HepG2 (cell line): Measurements from ENCODE around the gene CMKLR1. TPM values are rescaled to one million over a fixed set of nuclear protein-coding genes. Genes with fewer than 3 reads are reported as not detected.

Experiments
- ATAC-seq: fragments of 200-7000 bp; cut with Tn5 transposase; 3 replicates; pipeline ENCODE4 v1.9.1; 2020; ENCODE audit warnings: mild to moderate bottlenecking, moderate library complexity
- BruUV-seq: library from RNA; stranded (reverse); fragments of 400-500 nt; replicated peaks from 2 replicates; lab custom pipeline; 2021; lab: Mats Ljungman, UMichigan
- CTCF ChIA-PET: fragments of 300-600 bp; formaldehyde crosslinking; extraction: SDS; loops from one replicate; lab custom pipeline; 2021; ENCODE audit warnings: low total read pairs, inconsistent platforms, low intra/inter-chr PET ratio; lab: Yijun Ruan, JAX
- POLR2A ChIA-PET: fragments of 350-600 bp; sonication (Branson Sonifier 250); formaldehyde crosslinking; loops from one replicate; lab custom pipeline; 2020; ENCODE audit warnings: antibody characterized with exemption, inconsistent platforms; lab: Yijun Ruan, JAX
- DNase-seq: peaks from one replicate; pipeline ENCODE4 v3.0.0-alpha.2; 2015; ENCODE audit warnings: low spot score
- FAIRE-seq: peaks from 3 replicates; lab custom pipeline; 2011; peaks lifted over from hg19 to GRCh38; lab: Jason Lieb, UNC
- H2AFZ ChIP-seq: one replicate; pipeline ENCODE4 v1.6.1; 2011; ENCODE audit warnings: low read length, inconsistent platforms
- H3K27ac ChIP-seq: fragments of 300-600 bp; 3 replicates; pipeline ENCODE4 v1.8.0; 2011; ENCODE audit warnings: mixed run types, mild to moderate bottlenecking, mixed read lengths, low read length, inconsistent platforms; ENCODE audit not compliant: insufficient read depth; ENCODE audit errors: extremely low read length
- H3K27me3 ChIP-seq, 2 experiments: fragments of 200-600 bp in 1 of 2; 2 replicates in 1 of 2; 3 replicates in 1 of 2; pipeline versions ENCODE4 v1.6.0 to v1.8.0; 2011; ENCODE audit warnings: low read length in 2 of 2, mild to moderate bottlenecking in 2 of 2, moderate library complexity in 2 of 2, inconsistent platforms in 1 of 2; ENCODE audit not compliant: insufficient read depth in 2 of 2, control insufficient read depth in 1 of 2
- H3K36me3 ChIP-seq, 2 experiments: fragments of 200-600 bp in 1 of 2; replicated peaks in 1 of 2; 2 replicates in 1 of 2; 3 replicates in 1 of 2; pipeline versions ENCODE4 v1.5.1 to v1.8.0; 2011; ENCODE audit warnings: low read length in 2 of 2, inconsistent platforms in 1 of 2; ENCODE audit not compliant: insufficient read depth in 2 of 2, control insufficient read depth in 1 of 2
- H3K4me1 ChIP-seq: 2 replicates; pipeline ENCODE4 v1.5.1; 2012; ENCODE audit warnings: low read length, inconsistent platforms; ENCODE audit not compliant: insufficient read depth
- H3K4me2 ChIP-seq: 2 replicates; pipeline ENCODE4 v1.6.0; 2011; ENCODE audit warnings: low read depth, low read length, inconsistent platforms
- H3K4me3 ChIP-seq, 3 experiments: fragments of 200-600 bp in 1 of 3; sonication (generic), shearing (Covaris generic) in 1 of 3; replicated peaks in 1 of 3; 2 replicates each; pipeline ENCODE4 v1.5.1; 2011 to 2016; ENCODE audit warnings: low read length in 3 of 3, inconsistent platforms in 2 of 3, low read depth in 2 of 3, mild to moderate bottlenecking in 2 of 3, control low read depth in 1 of 3, mixed read lengths in 1 of 3; ENCODE audit not compliant: insufficient read depth in 1 of 3
- H3K79me2 ChIP-seq: one replicate; pipeline ENCODE4 v1.6.1; 2011; ENCODE audit warnings: low read length, inconsistent platforms; ENCODE audit not compliant: insufficient read depth
- H3K9ac ChIP-seq: 2 replicates; pipeline ENCODE4 v1.6.0; 2011; ENCODE audit warnings: mild to moderate bottlenecking, low read depth, low read length, inconsistent platforms; ENCODE audit not compliant: insufficient read depth
- H3K9me3 ChIP-seq: 2 replicates; pipeline ENCODE4 v1.5.1; 2012; ENCODE audit warnings: mild to moderate bottlenecking, low read length
- H4K20me1 ChIP-seq: 2 replicates; pipeline ENCODE4 v1.6.0; 2011; ENCODE audit warnings: inconsistent platforms, mild to moderate bottlenecking, low read length, moderate library complexity; ENCODE audit not compliant: insufficient read depth
- CBFB ChIP-seq: sonication (generic); formaldehyde crosslinking; IDR thresholded peaks from 2 replicates; pipeline ENCODE4 v1.4.0; 2020; ENCODE audit warnings: missing genetic modification reagents
- KMT2B ChIP-seq: IDR thresholded peaks from 2 replicates; pipeline ENCODE4 v1.6.1; 2016; ENCODE audit warnings: missing genetic modification reagents, missing compliant biosample characterization
- NBN ChIP-seq: fragments of 450-650 bp; conservative IDR thresholded peaks from 2 replicates; pipeline ENCODE4 v1.6.1; 2017
- NONO ChIP-seq, 2 experiments: fragments of 450-650 bp in 1 of 2; sonication (generic) in 1 of 2; formaldehyde crosslinking in 1 of 2; IDR thresholded peaks in 1 of 2; conservative IDR thresholded peaks in 1 of 2; 2 replicates each; pipeline versions ENCODE4 v1.6.1 to v1.8.0; 2017 to 2022; ENCODE audit warnings: mild to moderate bottlenecking in 1 of 2, missing genetic modification reagents in 1 of 2, moderate library complexity in 1 of 2
- NR2F6 ChIP-seq, 2 experiments: IDR thresholded peaks; 2 replicates each; pipeline ENCODE4 v1.6.1; 2016; ENCODE audit warnings: antibody characterized with exemption in 1 of 2, mild to moderate bottlenecking in 1 of 2
- RARG ChIP-seq: sonication (generic); formaldehyde crosslinking; IDR thresholded peaks from 2 replicates; pipeline ENCODE4 v1.4.0; 2020; ENCODE audit warnings: low read depth, mild to moderate bottlenecking, missing genetic modification reagents
- SP1 ChIP-seq, 2 experiments: fragments of 450-650 bp in 1 of 2; sonication (generic) in 1 of 2; formaldehyde crosslinking in 1 of 2; IDR thresholded peaks; 2 replicates each; pipeline versions ENCODE4 v1.4.0 to v1.6.1; 2016 to 2020; ENCODE audit warnings: missing genetic modification reagents in 1 of 2
- SP140L ChIP-seq: sonication (generic); formaldehyde crosslinking; IDR thresholded peaks from 2 replicates; pipeline ENCODE4 v1.4.0; 2020; ENCODE audit warnings: missing genetic modification reagents, borderline replicate concordance
- SRY ChIP-seq: sonication (generic); formaldehyde crosslinking; IDR thresholded peaks from 2 replicates; pipeline ENCODE4 v1.8.0; 2022; ENCODE audit warnings: mild to moderate bottlenecking, missing genetic modification reagents
- ZFP41 ChIP-seq: sonication (generic); formaldehyde crosslinking; IDR thresholded peaks from 2 replicates; pipeline ENCODE4 v1.4.0; 2020; ENCODE audit warnings: mild to moderate bottlenecking, missing genetic modification reagents, borderline replicate concordance
- ZNF256 ChIP-seq: sonication (generic); formaldehyde crosslinking; conservative IDR thresholded peaks from 2 replicates; pipeline ENCODE4 v1.4.0; 2020; ENCODE audit warnings: missing genetic modification reagents
- ZNF558 ChIP-seq: sonication (generic); formaldehyde crosslinking; IDR thresholded peaks from 2 replicates; pipeline ENCODE4 v1.9.0; 2022; ENCODE audit warnings: mild to moderate bottlenecking, missing genetic modification reagents, borderline replicate concordance
- ZNF660 ChIP-seq: sonication (generic); formaldehyde crosslinking; IDR thresholded peaks from 2 replicates; pipeline ENCODE4 v1.5.1; 2020; ENCODE audit warnings: mild to moderate bottlenecking, low read depth, missing genetic modification reagents, borderline replicate concordance
- ZNF850 ChIP-seq: sonication (generic); formaldehyde crosslinking; conservative IDR thresholded peaks from 2 replicates; pipeline ENCODE4 v1.9.0; 2021; ENCODE audit warnings: mild to moderate bottlenecking, missing genetic modification reagents
- WGBS: methylation state at CpG from one replicate; pipeline ENCODE4 v1.1.6; 2017; ENCODE audit warnings: low lambda C conversion rate; 5-methylcytosine and 5-hydroxymethylcytosine counted together
- in situ Hi-C: cut with HindIII; loops from 2 replicates; pipeline ENCODE4 v1.10.0; 2017; ENCODE audit warnings: low pct_unique_long_range_greater_than_20kb; ENCODE audit not compliant: extremely low pct_ligation_motif_present
- intact Hi-C: fragments of 100-400 bp; cut with micrococcal nuclease; formaldehyde crosslinking; loops from one replicate; pipeline ENCODE4 v1.10.0; 2022; ENCODE audit not compliant: unreplicated experiment
- polyA plus RNA-seq, 8 experiments: library from polyadenylated mRNA; depleted of rRNA in 3 of 8; stranded (reverse) in 7 of 8; unstranded in 1 of 8; fragments of >200 nt; fragmentation: Illumina TruSeq in 4 of 8; extraction: Trizol in 4 of 8; gene quantifications; 2 replicates each; pipeline versions ENCODE4 v1.2.1 to v1.2.3, GENCODE V29; 2011 to 2016; ENCODE audit warnings: low read depth in 4 of 8, missing spikeins in 1 of 8, mixed read lengths in 1 of 8; ENCODE audit not compliant: insufficient read depth in 1 of 8
- total RNA-seq, 5 experiments: library from RNA; depleted of rRNA; stranded (reverse); fragments of >200 nt; fragmentation: Illumina TruSeq; extraction: Trizol; gene quantifications; 2 replicates each; pipeline ENCODE4 v1.2.3, GENCODE V29; 2016; ENCODE audit warnings: low read depth in 1 of 5

Gene CMKLR1
- total and polyA plus RNA-seq, 2 of the 13 experiments (the other 11 are each of a cell fraction or from before 2014, with no cell fraction given), result not detected

- FAIRE-seq, result no peak
- no peak for DNase-seq
- WGBS, result 45% methylated on average over 2 of the region's 2 CpGs
- TF ChIP-seq ZNF850 (CRISPR knock-in tag) (no peak), SP140L (no peak)
- POLR2A ChIA-PET, result no interaction called here
- CTCF ChIA-PET, result no interaction called here
- Histone ChIP-seq H4K20me1 (no peaks in the 10 kb centered on the region), H3K27ac (no peak overlapping the region), H3K9ac (no peak overlapping the region), H3K36me3 (no peaks in the 10 kb centered on the region), H3K9me3 (no peaks in the 10 kb centered on the region), H3K27me3 (peaks cover 0 to 32% of the 10 kb centered on the region in 2 experiments; a peak in 2 of 5 replicates), H3K4me1 (peaks cover 68% of the 10 kb centered on the region), H3K79me2 (no peaks in the 10 kb centered on the region), H3K4me2 (no peak overlapping the region), H2AFZ (no peak overlapping the region), H3K4me3 (no peak overlapping the region)
- no peak for ATAC-seq
- intact Hi-C loops, result no loop called here
- in situ Hi-C loops, result no loop called here
- no TSS peak for BruUV-seq
Measured at GRCh38 chr12:108309674-108310312, 29.3 kb downstream of the CMKLR1 start.

DNA sequence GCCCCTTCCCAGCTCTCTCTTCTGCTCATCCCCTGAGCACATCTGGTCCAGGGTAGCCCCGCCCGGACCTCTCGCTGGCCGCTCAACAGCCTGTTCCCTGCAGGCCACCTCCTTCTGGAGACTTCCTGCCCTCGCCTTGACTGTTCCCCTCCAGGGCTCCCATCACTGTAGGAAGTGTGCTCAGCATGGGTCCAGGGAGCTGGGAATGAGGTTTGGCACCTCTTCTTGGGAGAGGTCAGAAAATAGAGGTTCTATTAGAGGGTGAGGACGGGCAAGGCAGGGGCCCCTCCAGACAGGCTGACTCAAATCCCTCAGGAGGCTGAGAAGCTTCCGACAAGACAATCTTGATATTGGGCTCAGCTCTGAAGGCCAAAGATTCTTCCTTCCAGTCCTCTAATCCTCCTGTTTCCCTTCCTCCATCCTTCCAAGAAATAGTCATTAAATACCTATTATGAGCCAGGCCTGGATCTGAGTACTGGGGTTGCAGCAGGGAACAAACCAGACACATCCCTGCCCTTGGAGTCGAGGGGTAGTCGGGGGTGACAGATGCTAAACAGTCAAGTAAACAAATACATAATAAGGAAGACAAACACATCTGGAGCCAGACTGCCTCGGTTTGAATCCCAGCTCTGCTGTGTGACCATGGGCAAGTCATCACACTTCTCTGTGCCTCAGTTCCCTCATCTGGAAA, 30.6 kb downstream of the CMKLR1 start:
- TF ChIP-seq NBN (no peak), RARG (no peak), SP1 (IDR thresholded peaks at IDR 0.05) (no peak), SP1 (CRISPR knock-in tag; IDR thresholded peaks at IDR 0.05) (no peak), KMT2B (CRISPR knock-in tag) (no peak), ZNF558 (CRISPR knock-in tag) (no peak), NONO (IDR thresholded peaks at IDR 0.05) (no peak), NONO (CRISPR knock-in tag; conservative IDR thresholded peaks at IDR 0.05) (no peak), CBFB (CRISPR knock-in tag) (no peak), ZNF660 (CRISPR knock-in tag) (no peak), ZNF256 (no peak), NR2F6 (IDR thresholded peaks at IDR 0.05) (no peak), NR2F6 (CRISPR knock-in tag; IDR thresholded peaks at IDR 0.05) (no peak), SRY (CRISPR knock-in tag) (no peak), ZFP41 (CRISPR knock-in tag) (no peak)
- 44% methylated on average over 10 of the region's 10 CpGs for WGBS

More for the DNA sequence above, 30.6 kb downstream of the CMKLR1 start:
- POLR2A ChIA-PET, result no interaction called here
- Histone ChIP-seq H2AFZ (no peak overlapping the region), H4K20me1 (no peaks in the 10 kb centered on the region), H3K4me1 (peaks cover 68% of the 10 kb centered on the region), H3K4me3 (no peak overlapping the region), H3K36me3 (no peaks in the 10 kb centered on the region), H3K9ac (no peak overlapping the region), H3K4me2 (no peak overlapping the region), H3K27ac (no peak overlapping the region), H3K27me3 (peaks cover 2 to 35% of the 10 kb centered on the region in 2 experiments; a peak in 3 of 5 replicates), H3K9me3 (no peaks in the 10 kb centered on the region), H3K79me2 (no peaks in the 10 kb centered on the region)
- FAIRE-seq (no peak), DNase-seq (no peak), ATAC-seq (no peak)
- in situ Hi-C loops, result no loop called here
- intact Hi-C loops, result no loop called here
- no TSS peak for BruUV-seq
- CTCF ChIA-PET, result no interaction called here
